ENCODE measurements around the gene MAPK4. TPM values are rescaled to one million over a fixed set of nuclear protein-coding genes. Genes with fewer than 3 reads are reported as not detected.

Gene MAPK4
- polyA plus RNA-seq, 1 experiment: not detected

- no peak overlapping the region for H3K4me3 ChIP-seq (ENCODE audit: low read depth, low read length)
- H3K27me3 ChIP-seq (ENCODE audit: control insufficient read depth, insufficient read depth, low read length): no peaks in the 10 kb centered on the region
- TF ChIP-seq CTCF (IDR thresholded peaks at IDR 0.05; ENCODE audit: insufficient read depth, low read depth, low read length): no peak
- ChIA-PET POLR2A (no interaction called here), CTCF (no interaction called here)
- no peaks in the 10 kb centered on the region for H3K36me3 ChIP-seq (ENCODE audit: control insufficient read depth, insufficient read depth, low read length)
- DNase-seq (ENCODE audit: low read depth): no peak
Observed at GRCh38 chr18:50753311-50753710, 193.4 kb downstream of the MAPK4 start.

DNA sequence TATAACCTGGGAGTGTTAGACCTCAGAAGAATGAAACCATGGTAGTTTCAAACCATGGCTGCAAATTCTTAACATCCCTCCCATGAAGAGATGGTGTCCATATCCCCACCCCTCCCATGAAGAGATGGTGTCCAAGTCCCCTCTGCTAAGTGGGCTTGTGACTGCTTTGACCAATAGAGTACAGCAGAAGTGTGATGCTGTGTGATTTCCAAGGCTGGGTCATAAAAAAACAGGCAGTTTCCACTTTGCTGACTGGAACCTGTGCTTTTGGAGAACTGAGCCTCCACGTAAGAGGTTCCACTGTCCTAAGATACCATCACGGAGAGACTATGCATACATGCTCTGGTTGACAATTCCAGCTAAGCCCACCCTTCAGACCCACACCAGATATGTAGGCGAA lies 194.4 kb downstream of the MAPK4 start:
- no peak for DNase-seq (ENCODE audit: low read depth)
- no peaks in the 10 kb centered on the region for H3K36me3 ChIP-seq (ENCODE audit: control insufficient read depth, insufficient read depth, low read length)
- POLR2A ChIA-PET: no interaction called here
- CTCF ChIA-PET: no interaction called here
- TF ChIP-seq CTCF (IDR thresholded peaks at IDR 0.05; ENCODE audit: insufficient read depth, low read depth, low read length): no peak
- no peak overlapping the region for H3K4me3 ChIP-seq (ENCODE audit: low read depth, low read length)
- H3K27me3 ChIP-seq (ENCODE audit: control insufficient read depth, insufficient read depth, low read length): no peaks in the 10 kb centered on the region

DNA sequence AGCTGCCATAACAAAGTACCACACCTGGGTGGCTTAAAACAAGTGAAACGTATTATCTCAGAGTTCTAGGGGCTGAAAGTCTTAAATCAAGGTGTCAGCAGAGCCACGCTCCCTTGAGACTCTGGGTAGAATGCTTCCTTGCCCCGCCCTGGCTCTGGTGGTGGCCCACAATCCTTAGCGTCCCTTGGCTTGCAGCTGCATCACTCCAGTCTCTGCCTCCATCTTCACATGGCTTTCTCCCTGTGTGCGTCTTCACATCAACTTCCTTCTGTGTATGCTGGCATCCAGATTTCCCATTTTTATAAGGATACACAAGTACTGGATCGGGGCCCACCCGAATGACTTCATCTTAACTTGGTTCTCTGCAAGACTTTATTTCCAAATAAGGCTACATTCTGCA lies 197.5 kb downstream of the MAPK4 start:
- H3K36me3 ChIP-seq (ENCODE audit: control insufficient read depth, insufficient read depth, low read length): no peaks in the 10 kb centered on the region
- H3K4me3 ChIP-seq (ENCODE audit: low read depth, low read length): no peak overlapping the region
- POLR2A ChIA-PET: no interaction called here
- no peaks in the 10 kb centered on the region for H3K27me3 ChIP-seq (ENCODE audit: control insufficient read depth, insufficient read depth, low read length)
- TF ChIP-seq CTCF (IDR thresholded peaks at IDR 0.05; ENCODE audit: insufficient read depth, low read depth, low read length): no peak
- DNase-seq (ENCODE audit: low read depth): no peak
- CTCF ChIA-PET: no interaction called here

DNA sequence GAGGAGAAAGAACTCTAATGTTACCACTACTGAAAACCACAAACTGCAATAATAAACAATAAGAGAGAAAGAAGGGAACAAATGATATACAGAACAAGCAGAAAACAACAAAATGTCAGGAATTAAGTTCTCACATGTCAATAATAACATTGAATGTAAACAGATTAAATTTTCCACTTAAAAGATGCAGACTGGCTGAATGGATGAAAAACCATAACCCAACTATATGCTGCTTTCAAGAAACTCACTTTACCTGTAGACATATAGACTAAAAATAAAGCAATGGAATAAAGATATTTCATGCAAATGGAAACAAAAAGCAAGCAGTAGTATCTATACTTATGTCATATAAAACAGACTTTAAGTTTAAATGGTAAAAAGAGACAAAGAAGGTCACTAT lies 209.6 kb downstream of the MAPK4 start:
- H3K27me3 ChIP-seq (ENCODE audit: control insufficient read depth, insufficient read depth, low read length): no peaks in the 10 kb centered on the region
- no peak for TF ChIP-seq CTCF (IDR thresholded peaks at IDR 0.05; ENCODE audit: insufficient read depth, low read depth, low read length)
- POLR2A ChIA-PET: no interaction called here
- CTCF ChIA-PET: no interaction called here
- no peaks in the 10 kb centered on the region for H3K36me3 ChIP-seq (ENCODE audit: control insufficient read depth, insufficient read depth, low read length)
- no peak overlapping the region for H3K4me3 ChIP-seq (ENCODE audit: low read depth, low read length)
- no peak for DNase-seq (ENCODE audit: low read depth)

- no peaks in the 10 kb centered on the region for H3K36me3 ChIP-seq (ENCODE audit: control insufficient read depth, insufficient read depth, low read length)
- ChIA-PET POLR2A (no interaction called here), CTCF (no interaction called here)
- no peaks in the 10 kb centered on the region for H3K27me3 ChIP-seq (ENCODE audit: control insufficient read depth, insufficient read depth, low read length)
- H3K4me3 ChIP-seq (ENCODE audit: low read depth, low read length): no peak overlapping the region
- no peak for DNase-seq (ENCODE audit: low read depth)
- no peak for TF ChIP-seq CTCF (IDR thresholded peaks at IDR 0.05; ENCODE audit: insufficient read depth, low read depth, low read length)
Observed at GRCh38 chr18:50775207-50775606, 215.3 kb downstream of the MAPK4 start.
